ENCODE data around the gene YAP1. TPM values are rescaled to one million over a fixed set of nuclear protein-coding genes. Genes with fewer than 3 reads are reported as not detected.

The YAP1 gene
- total and polyA plus RNA-seq, 4 donors, result 3.7 to 65.6 (median 18.3) TPM

DNA sequence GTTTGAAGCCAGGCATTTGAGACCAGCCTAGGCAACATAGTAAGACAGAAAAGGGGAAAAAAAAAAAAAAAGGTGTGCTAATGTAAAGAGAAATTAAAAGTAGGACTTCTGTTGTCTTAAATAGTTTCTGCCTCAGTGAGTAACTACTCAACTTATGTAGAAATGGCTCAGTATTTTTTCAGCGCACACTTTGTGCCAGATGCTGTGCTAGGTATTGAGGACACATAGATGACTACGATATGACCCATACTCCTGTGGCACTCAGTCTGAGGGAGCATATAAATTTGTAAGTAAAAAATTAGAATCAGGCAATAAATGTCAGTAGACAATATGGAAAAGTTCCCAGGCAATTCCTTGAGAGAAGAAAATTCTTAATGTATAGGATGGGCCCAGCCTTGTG lies 93.9 kb downstream of the YAP1 start (continued):
- TF ChIP-seq HNF4A (conservative IDR thresholded peaks at IDR 0.05) (no peak), TAF1 (conservative IDR thresholded peaks at IDR 0.05) (no peak), SP1 (IDR thresholded peaks at IDR 0.05) (no peak), EGR1 (IDR thresholded peaks at IDR 0.05; ENCODE audit: low read depth in 2 of 2) (no peak), RXRA (IDR thresholded peaks at IDR 0.05) (no peak), FOXA1 (IDR thresholded peaks at IDR 0.05) (no peak), GABPA (IDR thresholded peaks at IDR 0.05 in 1 of 2, conservative IDR thresholded peaks at IDR 0.05 in 1 of 2) (no peak)
- TF ChIP-seq, protein P1, sequence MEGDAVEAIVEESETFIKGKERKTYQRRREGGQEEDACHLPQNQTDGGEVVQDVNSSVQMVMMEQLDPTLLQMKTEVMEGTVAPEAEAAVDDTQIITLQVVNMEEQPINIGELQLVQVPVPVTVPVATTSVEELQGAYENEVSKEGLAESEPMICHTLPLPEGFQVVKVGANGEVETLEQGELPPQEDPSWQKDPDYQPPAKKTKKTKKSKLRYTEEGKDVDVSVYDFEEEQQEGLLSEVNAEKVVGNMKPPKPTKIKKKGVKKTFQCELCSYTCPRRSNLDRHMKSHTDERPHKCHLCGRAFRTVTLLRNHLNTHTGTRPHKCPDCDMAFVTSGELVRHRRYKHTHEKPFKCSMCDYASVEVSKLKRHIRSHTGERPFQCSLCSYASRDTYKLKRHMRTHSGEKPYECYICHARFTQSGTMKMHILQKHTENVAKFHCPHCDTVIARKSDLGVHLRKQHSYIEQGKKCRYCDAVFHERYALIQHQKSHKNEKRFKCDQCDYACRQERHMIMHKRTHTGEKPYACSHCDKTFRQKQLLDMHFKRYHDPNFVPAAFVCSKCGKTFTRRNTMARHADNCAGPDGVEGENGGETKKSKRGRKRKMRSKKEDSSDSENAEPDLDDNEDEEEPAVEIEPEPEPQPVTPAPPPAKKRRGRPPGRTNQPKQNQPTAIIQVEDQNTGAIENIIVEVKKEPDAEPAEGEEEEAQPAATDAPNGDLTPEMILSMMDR (IDR thresholded peaks at IDR 0.05; ENCODE audit: low read depth, low read length, missing input control), result no peak

DNA sequence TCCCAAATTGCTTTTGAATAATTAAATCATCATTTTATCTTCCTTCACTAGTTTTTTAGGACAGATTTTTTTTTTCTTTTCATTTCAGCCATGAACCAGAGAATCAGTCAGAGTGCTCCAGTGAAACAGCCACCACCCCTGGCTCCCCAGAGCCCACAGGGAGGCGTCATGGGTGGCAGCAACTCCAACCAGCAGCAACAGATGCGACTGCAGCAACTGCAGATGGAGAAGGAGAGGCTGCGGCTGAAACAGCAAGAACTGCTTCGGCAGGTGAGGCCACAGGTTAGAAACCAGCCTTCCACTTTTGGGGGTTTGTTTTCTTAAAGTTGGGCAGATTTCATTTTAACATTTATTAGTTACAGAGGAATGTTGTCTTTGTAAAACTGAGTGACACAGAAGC lies 95.6 kb downstream of the YAP1 start:
- Histone ChIP-seq H3K27ac (ENCODE audit: low read depth in 1 of 2, low read length in 2 of 2) (no peak overlapping the region), H3K36me3 (ENCODE audit: control insufficient read depth in 4 of 4, insufficient read depth in 3 of 4, low read depth in 1 of 4, low read length in 3 of 4) (peaks cover 3 to 12% (median 7%) of the 10 kb centered on the region in 4 donors), H3K9me3 (ENCODE audit: control insufficient read depth in 4 of 4, low read length in 3 of 4) (no peaks in the 10 kb centered on the region), H3K27me3 (ENCODE audit: control insufficient read depth in 4 of 4, insufficient read depth in 4 of 4, low read length in 3 of 4) (no peaks in the 10 kb centered on the region), H3K4me3 (ENCODE audit: low read depth in 1 of 3, low read length in 3 of 3) (no peak overlapping the region), H3K9ac (ENCODE audit: low read depth in 1 of 2, low read length in 2 of 2) (no peak overlapping the region), H3K4me1 (ENCODE audit: control insufficient read depth in 4 of 4, insufficient read depth in 4 of 4, low read length in 3 of 4) (no peaks in the 10 kb centered on the region)
- 92% methylated on average over 4 of the region's 4 CpGs for WGBS
- TF ChIP-seq HNF4G (IDR thresholded peaks at IDR 0.05) (no peak), JUND (IDR thresholded peaks at IDR 0.05) (no peak), FOXA2 (IDR thresholded peaks at IDR 0.05) (no peak), RXRA (IDR thresholded peaks at IDR 0.05) (no peak), HNF4A (conservative IDR thresholded peaks at IDR 0.05) (no peak), YY1 (IDR thresholded peaks at IDR 0.05) (no peak), NR2F2 (IDR thresholded peaks at IDR 0.05) (no peak)
- TF ChIP-seq, protein P2, sequence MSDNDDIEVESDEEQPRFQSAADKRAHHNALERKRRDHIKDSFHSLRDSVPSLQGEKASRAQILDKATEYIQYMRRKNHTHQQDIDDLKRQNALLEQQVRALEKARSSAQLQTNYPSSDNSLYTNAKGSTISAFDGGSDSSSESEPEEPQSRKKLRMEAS (IDR thresholded peaks at IDR 0.05), result no peak
- TF ChIP-seq, protein P3, sequence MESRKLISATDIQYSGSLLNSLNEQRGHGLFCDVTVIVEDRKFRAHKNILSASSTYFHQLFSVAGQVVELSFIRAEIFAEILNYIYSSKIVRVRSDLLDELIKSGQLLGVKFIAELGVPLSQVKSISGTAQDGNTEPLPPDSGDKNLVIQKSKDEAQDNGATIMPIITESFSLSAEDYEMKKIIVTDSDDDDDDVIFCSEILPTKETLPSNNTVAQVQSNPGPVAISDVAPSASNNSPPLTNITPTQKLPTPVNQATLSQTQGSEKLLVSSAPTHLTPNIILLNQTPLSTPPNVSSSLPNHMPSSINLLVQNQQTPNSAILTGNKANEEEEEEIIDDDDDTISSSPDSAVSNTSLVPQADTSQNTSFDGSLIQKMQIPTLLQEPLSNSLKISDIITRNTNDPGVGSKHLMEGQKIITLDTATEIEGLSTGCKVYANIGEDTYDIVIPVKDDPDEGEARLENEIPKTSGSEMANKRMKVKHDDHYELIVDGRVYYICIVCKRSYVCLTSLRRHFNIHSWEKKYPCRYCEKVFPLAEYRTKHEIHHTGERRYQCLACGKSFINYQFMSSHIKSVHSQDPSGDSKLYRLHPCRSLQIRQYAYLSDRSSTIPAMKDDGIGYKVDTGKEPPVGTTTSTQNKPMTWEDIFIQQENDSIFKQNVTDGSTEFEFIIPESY (IDR thresholded peaks at IDR 0.05), result no peak
- TF ChIP-seq, protein P4, sequence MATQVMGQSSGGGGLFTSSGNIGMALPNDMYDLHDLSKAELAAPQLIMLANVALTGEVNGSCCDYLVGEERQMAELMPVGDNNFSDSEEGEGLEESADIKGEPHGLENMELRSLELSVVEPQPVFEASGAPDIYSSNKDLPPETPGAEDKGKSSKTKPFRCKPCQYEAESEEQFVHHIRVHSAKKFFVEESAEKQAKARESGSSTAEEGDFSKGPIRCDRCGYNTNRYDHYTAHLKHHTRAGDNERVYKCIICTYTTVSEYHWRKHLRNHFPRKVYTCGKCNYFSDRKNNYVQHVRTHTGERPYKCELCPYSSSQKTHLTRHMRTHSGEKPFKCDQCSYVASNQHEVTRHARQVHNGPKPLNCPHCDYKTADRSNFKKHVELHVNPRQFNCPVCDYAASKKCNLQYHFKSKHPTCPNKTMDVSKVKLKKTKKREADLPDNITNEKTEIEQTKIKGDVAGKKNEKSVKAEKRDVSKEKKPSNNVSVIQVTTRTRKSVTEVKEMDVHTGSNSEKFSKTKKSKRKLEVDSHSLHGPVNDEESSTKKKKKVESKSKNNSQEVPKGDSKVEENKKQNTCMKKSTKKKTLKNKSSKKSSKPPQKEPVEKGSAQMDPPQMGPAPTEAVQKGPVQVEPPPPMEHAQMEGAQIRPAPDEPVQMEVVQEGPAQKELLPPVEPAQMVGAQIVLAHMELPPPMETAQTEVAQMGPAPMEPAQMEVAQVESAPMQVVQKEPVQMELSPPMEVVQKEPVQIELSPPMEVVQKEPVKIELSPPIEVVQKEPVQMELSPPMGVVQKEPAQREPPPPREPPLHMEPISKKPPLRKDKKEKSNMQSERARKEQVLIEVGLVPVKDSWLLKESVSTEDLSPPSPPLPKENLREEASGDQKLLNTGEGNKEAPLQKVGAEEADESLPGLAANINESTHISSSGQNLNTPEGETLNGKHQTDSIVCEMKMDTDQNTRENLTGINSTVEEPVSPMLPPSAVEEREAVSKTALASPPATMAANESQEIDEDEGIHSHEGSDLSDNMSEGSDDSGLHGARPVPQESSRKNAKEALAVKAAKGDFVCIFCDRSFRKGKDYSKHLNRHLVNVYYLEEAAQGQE (IDR thresholded peaks at IDR 0.05), result no peak
- TF ChIP-seq, protein P1 (IDR thresholded peaks at IDR 0.05; ENCODE audit: low read depth, low read length, missing input control), result no peak
- TF ChIP-seq, protein P5, sequence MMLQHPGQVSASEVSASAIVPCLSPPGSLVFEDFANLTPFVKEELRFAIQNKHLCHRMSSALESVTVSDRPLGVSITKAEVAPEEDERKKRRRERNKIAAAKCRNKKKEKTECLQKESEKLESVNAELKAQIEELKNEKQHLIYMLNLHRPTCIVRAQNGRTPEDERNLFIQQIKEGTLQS (IDR thresholded peaks at IDR 0.05), result no peak
- DNase-seq (ENCODE audit: low spot score), result no peak

Measured in liver (tissue), 9 donors.